HG03175 (cell line): ENCODE measurements around the gene MTG2.

Experiments
- ATAC-seq: cut with Tn5 transposase; IDR thresholded peaks from one replicate; pipeline ENCODE4 v1.9.1; 2021; ENCODE audit warnings: mild to moderate bottlenecking, moderate library complexity; ENCODE audit not compliant: unreplicated experiment

MTG2 gene

DNA sequence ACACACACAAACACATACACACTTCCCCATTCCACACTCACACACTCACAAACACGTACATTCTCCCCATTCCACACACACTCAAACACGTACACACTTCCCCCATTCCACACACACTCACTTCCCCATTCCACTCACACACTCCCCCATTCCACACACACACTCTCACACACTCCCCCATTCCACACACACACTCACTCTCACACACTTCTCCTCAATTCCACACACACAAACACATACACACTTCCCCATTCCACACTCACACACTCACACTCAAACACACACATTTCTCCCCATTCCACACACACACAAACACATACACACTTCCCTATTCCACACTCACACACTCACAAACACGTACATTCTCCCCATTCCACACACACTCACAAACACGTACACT lies 46.8 kb downstream of the MTG2 start:
- ATAC-seq: no peak

DNA sequence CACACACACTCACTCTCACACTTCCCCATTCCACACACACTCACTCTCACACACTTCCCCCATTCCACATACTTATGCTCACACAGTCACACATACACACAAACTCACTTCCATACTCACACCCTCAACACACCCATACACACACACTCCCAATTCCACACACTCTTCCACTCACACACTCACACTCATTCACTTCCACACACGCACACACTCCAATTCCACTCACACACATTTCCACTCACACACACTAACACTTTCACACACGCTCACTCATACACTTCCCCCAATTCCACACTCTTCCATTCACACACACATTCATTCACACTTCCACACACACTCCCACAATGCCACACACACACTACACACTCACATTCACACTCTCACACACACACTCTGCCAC lies 47.4 kb downstream of the MTG2 start:
- ATAC-seq: no peak

GRCh38 chr20:62230696-62231095 lies 47.9 kb downstream of the MTG2 start:
- no peak for ATAC-seq

DNA sequence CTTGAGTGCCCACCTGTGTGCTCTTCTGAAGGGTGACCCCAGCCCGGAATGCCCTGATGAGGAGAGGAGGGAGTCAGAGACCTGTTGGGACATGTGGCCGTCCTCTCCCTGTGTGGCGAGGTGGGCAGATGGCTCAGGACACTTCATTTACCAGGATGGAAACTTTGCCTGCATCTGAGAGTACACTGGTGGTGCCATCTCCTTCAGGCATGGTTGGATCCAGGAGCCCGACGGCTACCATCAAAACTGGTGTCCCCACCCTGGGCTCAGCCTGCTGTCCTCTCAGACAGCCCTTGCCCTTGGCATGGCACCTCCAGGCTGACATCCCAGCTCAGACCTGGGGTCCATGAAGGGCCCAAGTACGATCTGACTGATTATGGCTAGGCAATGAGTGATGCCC lies 48.5 kb downstream of the MTG2 start:
- ATAC-seq: no peak

- ATAC-seq: no peak
Measured at GRCh38 chr20:62232194-62232593, 49.4 kb downstream of the MTG2 start.

DNA sequence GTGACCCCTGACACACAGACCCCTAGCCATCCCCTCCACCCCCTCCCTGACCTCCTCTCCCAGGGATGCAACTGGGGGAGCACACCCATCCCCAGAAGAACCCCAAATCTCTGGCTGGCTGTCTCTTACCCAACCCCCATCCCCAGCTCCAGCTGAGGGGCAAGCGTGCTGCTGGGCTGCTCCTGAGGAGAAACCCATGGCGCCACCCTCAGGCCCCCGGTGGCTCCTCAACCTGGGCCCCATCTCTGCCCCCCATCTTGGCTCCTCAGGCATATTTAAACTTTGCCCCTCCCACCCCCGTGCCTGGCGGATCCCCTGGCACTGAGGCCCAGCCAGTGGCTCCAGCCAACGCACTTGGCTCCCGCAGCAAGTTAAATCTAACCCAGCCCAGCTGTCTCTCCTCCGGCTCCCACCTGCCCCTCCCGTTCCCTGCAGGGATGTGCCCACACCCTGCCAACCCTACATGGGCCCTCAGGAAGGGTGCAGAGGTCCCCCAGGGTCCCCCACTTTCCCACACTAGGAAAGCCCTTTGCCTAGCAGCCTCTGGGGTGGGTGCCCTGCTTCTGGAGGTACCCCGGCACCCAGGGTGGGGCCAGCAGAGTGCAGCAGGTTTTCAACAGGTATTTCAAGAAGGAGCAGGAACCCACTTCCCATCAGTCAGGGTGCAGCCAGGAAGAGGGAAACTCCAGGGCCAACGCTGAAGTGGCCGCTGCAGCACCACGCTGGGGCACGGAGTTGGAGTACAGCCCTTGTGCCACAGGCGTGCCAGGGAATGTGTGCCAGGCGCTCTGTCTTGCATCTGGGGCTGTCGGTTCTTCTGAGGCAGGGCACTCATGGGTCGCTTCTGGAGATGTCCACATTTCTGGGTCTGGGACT lies 50.2 kb downstream of the MTG2 start:
- no peak for ATAC-seq

DNA sequence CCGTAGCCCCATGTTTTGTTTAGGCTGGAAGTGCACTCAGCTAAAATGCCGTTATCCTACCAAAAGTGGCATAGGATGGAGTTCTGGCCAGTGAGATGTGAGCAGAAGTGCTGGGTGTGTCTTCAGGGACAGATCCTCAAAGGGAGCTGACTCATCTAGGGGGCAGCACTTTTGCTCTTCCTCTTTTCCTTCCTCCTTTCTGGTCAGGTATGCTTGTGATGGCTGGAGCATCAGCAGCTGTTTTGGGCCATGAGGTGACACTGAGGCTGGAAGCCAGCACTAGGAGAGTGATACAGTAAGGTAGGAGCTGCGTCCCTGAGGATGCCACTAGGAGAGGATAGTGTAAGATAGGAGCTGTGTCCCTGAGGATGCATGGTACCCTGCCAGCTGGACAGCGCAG lies 50.9 kb downstream of the MTG2 start:
- no peak for ATAC-seq

GRCh38 chr20:62234339-62234738 lies 51.5 kb downstream of the MTG2 start:
- no peak for ATAC-seq

- no peak for ATAC-seq
Measured at GRCh38 chr20:62235001-62235776, 52.4 kb downstream of the MTG2 start.

DNA sequence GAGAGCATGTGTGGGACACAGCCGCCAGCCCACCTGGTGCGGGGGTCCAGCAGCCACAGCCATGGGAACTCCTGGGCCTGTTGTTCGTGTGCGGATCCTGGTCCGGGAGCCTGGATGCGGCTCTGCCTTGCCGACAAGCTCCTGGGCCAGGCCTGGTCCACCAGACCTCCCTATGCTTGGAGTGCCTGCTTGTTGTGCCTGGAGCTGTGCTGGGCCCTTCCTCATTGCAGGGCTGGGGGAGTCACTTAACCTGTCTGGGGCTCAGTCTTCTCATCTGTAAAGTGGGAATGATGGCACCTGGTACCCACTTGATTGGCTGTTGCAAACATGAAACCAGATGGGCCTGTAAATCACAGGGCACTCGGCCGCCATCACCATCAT lies 52.9 kb downstream of the MTG2 start:
- no peak for ATAC-seq

- no peak for ATAC-seq
Measured at GRCh38 chr20:62236200-62236599, 53.4 kb downstream of the MTG2 start.

DNA sequence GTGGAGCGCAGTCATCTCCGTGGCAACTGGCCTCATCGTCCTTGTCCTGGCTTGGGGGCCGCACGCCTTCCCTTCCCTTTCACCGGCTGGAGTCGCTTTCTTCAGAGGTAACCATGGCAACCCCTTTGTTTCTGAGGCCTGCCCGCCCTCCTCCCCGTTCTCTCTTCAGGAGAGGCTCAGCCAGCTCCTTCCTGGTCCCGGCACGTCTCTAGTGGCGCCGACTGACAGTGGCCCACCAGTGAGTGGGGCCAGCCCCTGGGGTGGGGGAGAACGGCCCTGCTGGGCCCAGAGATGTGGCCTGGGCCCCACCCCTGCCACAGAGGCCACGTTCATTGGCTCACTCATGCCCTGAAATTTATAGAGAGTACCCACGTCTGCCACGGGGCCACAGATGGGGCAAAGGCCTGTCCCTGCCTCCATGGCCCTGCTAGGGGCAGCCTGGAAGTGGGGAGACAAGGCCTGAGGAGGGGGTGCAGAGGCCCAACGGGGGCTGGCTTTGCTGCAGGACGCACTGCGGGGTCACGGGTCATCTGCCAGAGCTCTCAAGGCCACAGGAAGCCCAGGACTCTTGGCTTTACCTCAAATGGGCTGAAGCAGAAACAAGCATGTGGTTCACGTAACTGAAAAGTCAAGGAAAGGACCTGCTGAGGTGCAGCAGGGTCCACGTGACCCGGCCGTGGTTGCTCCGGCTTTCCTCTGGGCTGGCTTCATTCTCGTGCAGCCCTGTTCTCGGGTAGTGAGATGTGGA lies 54.1 kb downstream of the MTG2 start:
- no peak for ATAC-seq

- ATAC-seq: no peak
Measured at GRCh38 chr20:62237514-62237800, 54.6 kb downstream of the MTG2 start.

- peak; percentile 97 for ATAC-seq
Measured at GRCh38 chr20:62237801-62238568, 55.2 kb downstream of the MTG2 start, which contains the start of gene OSBPL2. Gene OSBPL2 (plus strand): TSS chr20:62238521. CDS start chr20:62256185, 17,664 bp downstream.

GRCh38 chr20:62238569-62239277 lies 55.9 kb downstream of the MTG2 start:
- ATAC-seq: peak; percentile 1

GRCh38 chr20:62239278-62239879 lies 56.6 kb downstream of the MTG2 start:
- no peak for ATAC-seq

DNA sequence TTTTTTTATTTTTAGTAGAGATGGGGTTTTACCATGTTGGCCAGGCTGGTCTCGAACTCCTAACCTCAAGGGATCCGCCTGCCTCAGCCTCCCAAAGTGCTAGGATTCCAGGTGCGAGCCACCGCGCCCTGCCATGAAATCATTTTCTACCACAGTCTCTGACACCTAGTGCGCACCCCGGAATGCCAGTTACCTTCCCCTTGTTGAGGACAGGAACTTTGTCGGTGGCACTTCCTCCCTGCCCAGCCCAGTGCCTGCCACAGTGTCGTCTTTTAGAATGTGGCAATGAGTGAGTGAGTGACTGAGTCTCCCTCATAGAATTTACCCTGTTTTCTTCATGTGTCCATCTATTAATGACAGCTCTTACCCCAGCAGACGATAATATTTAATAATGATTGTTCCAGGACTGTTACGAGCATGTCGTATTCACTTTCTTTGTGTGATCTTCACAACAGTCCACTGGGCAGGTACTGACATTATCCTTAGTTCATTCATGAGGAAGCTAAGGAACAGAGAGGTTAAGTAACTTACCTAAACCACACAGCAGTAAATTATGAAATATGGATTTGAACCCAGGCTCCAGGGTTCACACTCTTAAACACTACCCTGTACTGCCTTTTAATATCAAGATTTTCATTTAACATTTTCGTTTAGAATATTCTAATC lies 57.3 kb downstream of the MTG2 start:
- ATAC-seq: no peak

- ATAC-seq: no peak
Measured at GRCh38 chr20:62241506-62241905, 58.7 kb downstream of the MTG2 start.

- ATAC-seq: no peak
Measured at GRCh38 chr20:62242176-62242575, 59.3 kb downstream of the MTG2 start.
